ENCODE data around the gene POLE4. TPM values are rescaled to one million over a fixed set of nuclear protein-coding genes. Genes with fewer than 3 reads are reported as not detected.

POLE4 gene
- polyA plus RNA-seq, 3 donors, result 35.0 to 345 (median 304) TPM

DNA sequence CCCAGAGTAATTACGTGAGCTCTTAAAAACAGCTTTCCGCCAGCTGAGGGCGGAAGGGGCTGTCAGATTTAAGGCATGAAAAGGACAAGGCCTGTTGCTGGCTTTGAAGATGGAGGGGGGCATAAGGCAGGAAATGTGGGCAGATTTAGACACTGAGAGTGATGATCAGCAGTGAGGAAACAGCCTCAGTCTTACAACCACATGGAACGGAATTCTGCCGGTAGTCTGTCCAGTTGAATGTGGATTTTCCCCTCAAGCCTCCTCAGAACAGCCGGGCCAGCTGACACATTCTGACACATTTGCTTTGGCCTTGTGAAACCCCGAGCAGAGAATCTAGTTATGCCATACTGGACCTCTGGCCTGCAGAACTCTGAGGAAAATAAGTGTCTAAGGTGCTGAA is 16.6 kb downstream of the POLE4 start:
- Mint-ChIP-seq H3K27ac (peak overlapping the region in 1 of 7 donors; percentile 27), H3K27me3 (ENCODE audit: low read depth in 3 of 3) (no peaks in the 10 kb centered on the region), H3K9me3 (peaks cover 0 to 3% (median 0%) of the 10 kb centered on the region in 7 donors), H3K4me1 (peaks cover 7% of the 10 kb centered on the region), H3K4me3 (no peak overlapping the region), H3K36me3 (peaks cover 22 to 32% of the 10 kb centered on the region in 2 donors)
- no peak for DNase-seq
- no peak overlapping the region for H2AFZ ChIP-seq (ENCODE audit: insufficient read depth, low read depth, low read length, poor library complexity, severe bottlenecking)
- no peak overlapping the region for H3K27ac ChIP-seq (ENCODE audit: low read depth in 1 of 2, low read length in 2 of 2)
- H3K4me1 ChIP-seq (ENCODE audit: control insufficient read depth in 1 of 2, insufficient read depth in 2 of 2, low read length in 2 of 2), result peaks cover 4 to 7% of the 10 kb centered on the region in 2 donors
- H3K9me3 ChIP-seq (replicated peaks in 1 of 2; ENCODE audit: control insufficient read depth in 1 of 2, insufficient read depth in 1 of 2, low read length in 2 of 2), result no peaks in the 10 kb centered on the region
- intact Hi-C loops (cut with micrococcal nuclease), result no loop called here
- peaks cover 2 to 13% of the 10 kb centered on the region in 2 donors for H3K36me3 ChIP-seq (replicated peaks in 1 of 2; ENCODE audit: control insufficient read depth in 1 of 2, insufficient read depth in 2 of 2, low read length in 2 of 2)
- H3K4me2 ChIP-seq (replicated peaks; ENCODE audit: extremely low read depth, low read length, poor library complexity, severe bottlenecking), result no peak overlapping the region
- H3K4me3 ChIP-seq (replicated peaks in 1 of 3; ENCODE audit: low read depth in 2 of 3, low read length in 3 of 3), result no peak overlapping the region
- no peak overlapping the region for H3K9ac ChIP-seq (ENCODE audit: insufficient read depth, low read length, poor library complexity, severe bottlenecking)
- no peaks in the 10 kb centered on the region for H3K79me2 ChIP-seq (ENCODE audit: insufficient read depth, low read length)
- TF ChIP-seq, protein P1, sequence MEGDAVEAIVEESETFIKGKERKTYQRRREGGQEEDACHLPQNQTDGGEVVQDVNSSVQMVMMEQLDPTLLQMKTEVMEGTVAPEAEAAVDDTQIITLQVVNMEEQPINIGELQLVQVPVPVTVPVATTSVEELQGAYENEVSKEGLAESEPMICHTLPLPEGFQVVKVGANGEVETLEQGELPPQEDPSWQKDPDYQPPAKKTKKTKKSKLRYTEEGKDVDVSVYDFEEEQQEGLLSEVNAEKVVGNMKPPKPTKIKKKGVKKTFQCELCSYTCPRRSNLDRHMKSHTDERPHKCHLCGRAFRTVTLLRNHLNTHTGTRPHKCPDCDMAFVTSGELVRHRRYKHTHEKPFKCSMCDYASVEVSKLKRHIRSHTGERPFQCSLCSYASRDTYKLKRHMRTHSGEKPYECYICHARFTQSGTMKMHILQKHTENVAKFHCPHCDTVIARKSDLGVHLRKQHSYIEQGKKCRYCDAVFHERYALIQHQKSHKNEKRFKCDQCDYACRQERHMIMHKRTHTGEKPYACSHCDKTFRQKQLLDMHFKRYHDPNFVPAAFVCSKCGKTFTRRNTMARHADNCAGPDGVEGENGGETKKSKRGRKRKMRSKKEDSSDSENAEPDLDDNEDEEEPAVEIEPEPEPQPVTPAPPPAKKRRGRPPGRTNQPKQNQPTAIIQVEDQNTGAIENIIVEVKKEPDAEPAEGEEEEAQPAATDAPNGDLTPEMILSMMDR (IDR thresholded peaks at IDR 0.05), result no peak
- 100% methylated on average over 5 of the region's 7 CpGs for WGBS (ENCODE audit: insufficient coverage)
- no peaks in the 10 kb centered on the region for H4K20me1 ChIP-seq (ENCODE audit: insufficient read depth, low read length)
- H3K27me3 ChIP-seq (ENCODE audit: control insufficient read depth in 2 of 2, insufficient read depth in 2 of 2, low read length in 2 of 2), result no peaks in the 10 kb centered on the region

GRCh38 chr2:74979844-74980243 is 21.4 kb downstream of the POLE4 start:
- no peak overlapping the region for H3K4me3 ChIP-seq (replicated peaks in 1 of 3; ENCODE audit: low read depth in 2 of 3, low read length in 3 of 3)
- Mint-ChIP-seq H3K9me3 (no peaks in the 10 kb centered on the region), H3K27ac (no peak overlapping the region), H3K4me1 (peaks cover 9% of the 10 kb centered on the region), H3K4me3 (no peak overlapping the region), H3K27me3 (ENCODE audit: low read depth in 3 of 3) (no peaks in the 10 kb centered on the region), H3K36me3 (peaks cover 21 to 24% of the 10 kb centered on the region in 2 donors)
- no peak overlapping the region for H3K27ac ChIP-seq (ENCODE audit: low read depth in 1 of 2, low read length in 2 of 2)
- peak; percentile 29 to 42 (median 34) for DNase-seq
- H3K27me3 ChIP-seq (ENCODE audit: control insufficient read depth in 2 of 2, insufficient read depth in 2 of 2, low read length in 2 of 2), result no peaks in the 10 kb centered on the region
- no peak overlapping the region for H3K9ac ChIP-seq (ENCODE audit: insufficient read depth, low read length, poor library complexity, severe bottlenecking)
- H3K9me3 ChIP-seq (replicated peaks in 1 of 2; ENCODE audit: control insufficient read depth in 1 of 2, insufficient read depth in 1 of 2, low read length in 2 of 2), result no peaks in the 10 kb centered on the region
- H3K36me3 ChIP-seq (replicated peaks in 1 of 2; ENCODE audit: control insufficient read depth in 1 of 2, insufficient read depth in 2 of 2, low read length in 2 of 2), result peaks cover 2 to 9% of the 10 kb centered on the region in 2 donors
- TF ChIP-seq, protein P1 (IDR thresholded peaks at IDR 0.05), result no peak
- no peaks in the 10 kb centered on the region for H4K20me1 ChIP-seq (ENCODE audit: insufficient read depth, low read length)
- intact Hi-C loops (cut with micrococcal nuclease), result loop anchor here in 1 of 2 donors (2.0 kb wide), 1 partner anchor 35 kb away; no protein-coding TSS in a partner anchor
- peaks cover 7 to 11% of the 10 kb centered on the region in 2 donors for H3K4me1 ChIP-seq (ENCODE audit: control insufficient read depth in 1 of 2, insufficient read depth in 2 of 2, low read length in 2 of 2)
- H2AFZ ChIP-seq (ENCODE audit: insufficient read depth, low read depth, low read length, poor library complexity, severe bottlenecking), result no peak overlapping the region
- H3K4me2 ChIP-seq (replicated peaks; ENCODE audit: extremely low read depth, low read length, poor library complexity, severe bottlenecking), result no peak overlapping the region
- no peaks in the 10 kb centered on the region for H3K79me2 ChIP-seq (ENCODE audit: insufficient read depth, low read length)
